CD14-positive monocyte (primary cell): Measurements from ENCODE around the gene GARNL3. TPM values are rescaled to one million over a fixed set of nuclear protein-coding genes. Genes with fewer than 3 reads are reported as not detected.

Experiments used
- DNase-seq, 3 donors: peaks; one replicate each; pipeline ENCODE4 v3.0.0-alpha.2; 2011 to 2022
- H2AFZ ChIP-seq: 2 replicates; pipeline ENCODE4 v1.6.0; 2012; ENCODE audit warnings: mild to moderate bottlenecking, low read depth, low read length, inconsistent platforms; ENCODE audit not compliant: insufficient read depth, poor library complexity, severe bottlenecking
- H3K27ac ChIP-seq, 2 donors: 1 replicate in 1 of 2; 2 replicates in 1 of 2; pipeline ENCODE4 v1.5.1; 2012 to 2013; ENCODE audit warnings: low read length in 2 of 2, control low read depth in 1 of 2, inconsistent platforms in 1 of 2, low read depth in 1 of 2, mild to moderate bottlenecking in 1 of 2
- H3K27me3 ChIP-seq, 2 donors: one replicate each; pipeline versions ENCODE4 v1.6.0 to v1.6.1; 2011 to 2013; ENCODE audit warnings: low read length in 2 of 2; ENCODE audit not compliant: control insufficient read depth in 2 of 2, insufficient read depth in 2 of 2
- H3K36me3 ChIP-seq, 2 donors: replicated peaks in 1 of 2; 1 replicate in 1 of 2; 2 replicates in 1 of 2; pipeline versions ENCODE4 v1.5.1 to v1.6.1; 2012 to 2013; ENCODE audit warnings: low read length in 2 of 2, control low read depth in 1 of 2, inconsistent platforms in 1 of 2, mild to moderate bottlenecking in 1 of 2; ENCODE audit not compliant: insufficient read depth in 2 of 2, control insufficient read depth in 1 of 2
- H3K4me1 ChIP-seq, 2 donors: 1 replicate in 1 of 2; 2 replicates in 1 of 2; pipeline versions ENCODE4 v1.5.1 to v1.6.1; 2012 to 2013; ENCODE audit warnings: low read length in 2 of 2, control low read depth in 1 of 2, inconsistent platforms in 1 of 2, mild to moderate bottlenecking in 1 of 2, moderate library complexity in 1 of 2; ENCODE audit not compliant: insufficient read depth in 2 of 2, control insufficient read depth in 1 of 2
- H3K4me2 ChIP-seq: replicated peaks from 2 replicates; pipeline ENCODE3; 2012; ENCODE audit warnings: low read length, moderate library complexity, mild to moderate bottlenecking; ENCODE audit not compliant: poor library complexity, severe bottlenecking; ENCODE audit errors: extremely low read depth
- H3K4me3 ChIP-seq, 3 experiments: fragments of 200-600 bp in 1 of 3; sonication (generic) in 1 of 3; replicated peaks in 1 of 3; 1 replicate in 2 of 3; 2 replicates in 1 of 3; pipeline ENCODE4 v1.5.1; 2011 to 2013; ENCODE audit warnings: low read length in 3 of 3, mild to moderate bottlenecking in 3 of 3, control low read depth in 2 of 3, low read depth in 2 of 3, inconsistent platforms in 1 of 3, moderate library complexity in 1 of 3
- H3K79me2 ChIP-seq: 2 replicates; pipeline ENCODE4 v1.6.0; 2012; ENCODE audit warnings: mild to moderate bottlenecking, control low read depth, inconsistent platforms, low read length, moderate library complexity; ENCODE audit not compliant: insufficient read depth
- H3K9ac ChIP-seq: 2 replicates; pipeline ENCODE4 v1.6.0; 2017; ENCODE audit warnings: low read length, mild to moderate bottlenecking; ENCODE audit not compliant: insufficient read depth, poor library complexity, severe bottlenecking
- H3K9me3 ChIP-seq, 2 donors: replicated peaks in 1 of 2; 1 replicate in 1 of 2; 2 replicates in 1 of 2; pipeline versions ENCODE4 v1.5.1 to v1.6.1; 2012 to 2013; ENCODE audit warnings: low read length in 2 of 2, control low read depth in 1 of 2; ENCODE audit not compliant: control insufficient read depth in 1 of 2, insufficient read depth in 1 of 2
- H4K20me1 ChIP-seq: 2 replicates; pipeline ENCODE4 v1.6.0; 2012; ENCODE audit warnings: mild to moderate bottlenecking, low read length, control low read depth, moderate library complexity; ENCODE audit not compliant: insufficient read depth
- H3K27ac Mint-ChIP-seq, 7 donors: one replicate each; pipeline ENCODE4 v1.8.0; 2020; ENCODE audit warnings: mild to moderate bottlenecking in 7 of 7, mixed read lengths in 7 of 7, moderate library complexity in 6 of 7, inconsistent platforms in 2 of 7
- H3K27me3 Mint-ChIP-seq, 3 donors: one replicate each; pipeline ENCODE4 v1.8.0; 2021 to 2022; ENCODE audit warnings: low read depth in 3 of 3, mild to moderate bottlenecking in 3 of 3, mixed read lengths in 3 of 3, moderate library complexity in 3 of 3, inconsistent platforms in 1 of 3
- H3K36me3 Mint-ChIP-seq, 2 donors: one replicate each; pipeline ENCODE4 v1.8.0; 2020; ENCODE audit warnings: mixed read lengths in 2 of 2, inconsistent platforms in 1 of 2, mild to moderate bottlenecking in 1 of 2
- H3K4me1 Mint-ChIP-seq: one replicate; pipeline ENCODE4 v1.8.0; 2020; ENCODE audit warnings: mild to moderate bottlenecking, mixed read lengths
- H3K4me3 Mint-ChIP-seq, 2 donors: one replicate each; pipeline ENCODE4 v1.8.0; 2020; ENCODE audit warnings: mild to moderate bottlenecking in 2 of 2, mixed read lengths in 2 of 2, moderate library complexity in 1 of 2
- H3K9me3 Mint-ChIP-seq, 7 donors: one replicate each; pipeline ENCODE4 v1.8.0; 2020 to 2022; ENCODE audit warnings: mixed read lengths in 7 of 7, mild to moderate bottlenecking in 6 of 7, moderate library complexity in 6 of 7, inconsistent platforms in 2 of 7
- WGBS: methylation state at CpG from one replicate; pipeline ENCODE4 v1.1.5; 2013; ENCODE audit warnings: missing lambda C conversion rate; ENCODE audit not compliant: insufficient coverage; 5-methylcytosine and 5-hydroxymethylcytosine counted together
- intact Hi-C, 2 donors: fragments of 100-400 bp; cut with micrococcal nuclease; formaldehyde crosslinking; loops; one replicate each; pipeline versions ENCODE4 v1.15.0 to v1.15.1; 2023
- polyA plus RNA-seq, 3 donors: library from polyadenylated mRNA; depleted of rRNA in 1 of 3; unstranded in 2 of 3; stranded (reverse) in 1 of 3; fragments of 300-500 nt in 2 of 3; fragments of >200 nt in 1 of 3; fragmentation: Illumina TruSeq in 2 of 3; gene quantifications; 1 replicate in 2 of 3; 2 replicates in 1 of 3; pipeline ENCODE4 v1.2.3, GENCODE V29; 2012 to 2021
- TF ChIP-seq, protein P1 (sequence below): fragments of 200-600 bp; IDR thresholded peaks from one replicate; pipeline ENCODE4 v1.8.0; 2022; ENCODE audit warnings: antibody characterized with exemption, mild to moderate bottlenecking

Gene GARNL3
- polyA plus RNA-seq, 3 donors, result 0.39 to 1.5 (median 0.94) TPM

- Mint-ChIP-seq H3K27ac (no peak overlapping the region), H3K4me3 (no peak overlapping the region), H3K36me3 (peaks cover 0 to 1% of the 10 kb centered on the region in 2 donors), H3K27me3 (peaks cover 10 to 21% (median 14%) of the 10 kb centered on the region in 3 donors), H3K9me3 (peaks cover 0 to 2% (median 0%) of the 10 kb centered on the region in 7 donors), H3K4me1 (no peaks in the 10 kb centered on the region)
- Histone ChIP-seq H4K20me1 (no peaks in the 10 kb centered on the region), H2AFZ (no peak overlapping the region), H3K36me3 (no peaks in the 10 kb centered on the region), H3K9ac (no peak overlapping the region), H3K27me3 (peaks cover 2 to 7% of the 10 kb centered on the region in 2 donors), H3K27ac (no peak overlapping the region), H3K4me3 (no peak overlapping the region), H3K4me2 (no peak overlapping the region), H3K9me3 (no peaks in the 10 kb centered on the region), H3K79me2 (no peaks in the 10 kb centered on the region), H3K4me1 (no peaks in the 10 kb centered on the region)
- WGBS, result no CpG with 5 or more reads among the region's 3 CpGs
- DNase-seq, result no peak
- TF ChIP-seq, protein P1, sequence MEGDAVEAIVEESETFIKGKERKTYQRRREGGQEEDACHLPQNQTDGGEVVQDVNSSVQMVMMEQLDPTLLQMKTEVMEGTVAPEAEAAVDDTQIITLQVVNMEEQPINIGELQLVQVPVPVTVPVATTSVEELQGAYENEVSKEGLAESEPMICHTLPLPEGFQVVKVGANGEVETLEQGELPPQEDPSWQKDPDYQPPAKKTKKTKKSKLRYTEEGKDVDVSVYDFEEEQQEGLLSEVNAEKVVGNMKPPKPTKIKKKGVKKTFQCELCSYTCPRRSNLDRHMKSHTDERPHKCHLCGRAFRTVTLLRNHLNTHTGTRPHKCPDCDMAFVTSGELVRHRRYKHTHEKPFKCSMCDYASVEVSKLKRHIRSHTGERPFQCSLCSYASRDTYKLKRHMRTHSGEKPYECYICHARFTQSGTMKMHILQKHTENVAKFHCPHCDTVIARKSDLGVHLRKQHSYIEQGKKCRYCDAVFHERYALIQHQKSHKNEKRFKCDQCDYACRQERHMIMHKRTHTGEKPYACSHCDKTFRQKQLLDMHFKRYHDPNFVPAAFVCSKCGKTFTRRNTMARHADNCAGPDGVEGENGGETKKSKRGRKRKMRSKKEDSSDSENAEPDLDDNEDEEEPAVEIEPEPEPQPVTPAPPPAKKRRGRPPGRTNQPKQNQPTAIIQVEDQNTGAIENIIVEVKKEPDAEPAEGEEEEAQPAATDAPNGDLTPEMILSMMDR, result no peak
- intact Hi-C loops, result no loop called here
Observed at GRCh38 chr9:127231666-127232065, 32.9 kb upstream of the GARNL3 start.

GRCh38 chr9:127232833-127233549, 31.6 kb upstream of the GARNL3 start:
- no peak overlapping the region for H3K4me3 Mint-ChIP-seq
- DNase-seq, result no peak
- H3K27me3 Mint-ChIP-seq, result peaks cover 0 to 11% (median 8%) of the 10 kb centered on the region in 3 donors
- Histone ChIP-seq H3K4me1 (no peaks in the 10 kb centered on the region), H3K27ac (no peak overlapping the region), H3K79me2 (no peaks in the 10 kb centered on the region), H3K9ac (no peak overlapping the region), H3K9me3 (no peaks in the 10 kb centered on the region), H4K20me1 (no peaks in the 10 kb centered on the region), H3K36me3 (no peaks in the 10 kb centered on the region), H3K27me3 (peaks cover 0 to 3% of the 10 kb centered on the region in 2 donors), H3K4me2 (no peak overlapping the region), H2AFZ (no peak overlapping the region), H3K4me3 (no peak overlapping the region)
- peaks cover 0 to 2% (median 0%) of the 10 kb centered on the region in 7 donors for H3K9me3 Mint-ChIP-seq
- TF ChIP-seq, protein P1, result no peak
- no peaks in the 10 kb centered on the region for H3K4me1 Mint-ChIP-seq
- 89% methylated on average over 3 of the region's 4 CpGs for WGBS
- H3K36me3 Mint-ChIP-seq, result no peaks in the 10 kb centered on the region
- intact Hi-C loops, result no loop called here
- no peak overlapping the region for H3K27ac Mint-ChIP-seq
